ENCODE measurements around the gene MAGED1. TPM values are rescaled to one million over a fixed set of nuclear protein-coding genes. Genes with fewer than 3 reads are reported as not detected.

Gene MAGED1
- polyA plus RNA-seq, 1 donor (not counting 4 experiments of a cell fraction or from before 2014, with no cell fraction given) = 74.8 TPM

DNA sequence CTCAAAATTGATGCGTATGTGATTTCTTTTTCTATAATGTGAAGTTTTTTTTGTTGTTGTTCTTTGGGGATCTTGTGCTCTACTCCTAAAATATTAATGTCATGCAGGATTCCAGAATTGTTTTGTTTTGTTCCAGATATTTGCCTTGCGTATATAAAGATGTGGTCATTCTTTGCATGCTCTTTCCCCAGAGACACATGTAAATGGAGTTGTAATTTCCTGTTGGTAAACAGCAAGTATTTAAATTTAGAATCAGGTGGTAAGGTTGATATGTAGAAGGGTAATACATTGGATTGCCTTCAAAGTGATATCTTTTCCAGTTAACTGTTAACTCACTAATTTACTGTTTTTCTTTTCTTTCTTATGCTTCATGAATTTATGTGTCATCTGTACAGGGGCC, 23.1 kb upstream of the MAGED1 start:
- dilution Hi-C loops (cut with MboI; ENCODE audit: extremely low pct_ligation_motif_present, low sequenced_read_pairs) = no loop called here
- no peak for FAIRE-seq
- TF ChIP-seq CTCF (optimal IDR thresholded peaks at IDR 0.05 in 1 of 3, IDR thresholded peaks at IDR 0.05 in 1 of 3, conservative IDR thresholded peaks at IDR 0.05 in 1 of 3; ENCODE audit: extremely low read depth in 1 of 3, insufficient read depth in 2 of 3, low read length in 3 of 3) = no peak
- no peak for TF ChIP-seq EZH2 (IDR thresholded peaks at IDR 0.05; ENCODE audit: low read length)

DNA sequence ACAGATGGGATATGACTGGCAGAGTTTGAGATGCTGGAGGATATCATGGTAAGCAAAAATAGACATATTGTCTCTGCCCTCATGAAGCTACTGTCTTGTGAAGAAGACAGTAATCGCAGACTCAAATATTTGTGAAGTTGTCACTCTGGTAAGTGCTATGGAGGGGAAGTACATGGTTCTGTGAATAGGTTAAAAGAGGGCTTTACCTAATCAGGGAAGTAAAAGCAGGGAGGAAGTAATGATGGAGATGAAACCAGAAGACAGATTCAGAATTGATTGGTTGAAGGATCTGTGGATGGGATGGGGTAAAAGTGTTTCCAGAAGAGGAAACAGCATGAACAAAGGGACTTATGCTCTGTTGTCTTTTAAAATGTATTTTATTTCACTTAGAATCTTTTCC, 19.3 kb upstream of the MAGED1 start:
- FAIRE-seq (no peak), DNase-seq (ENCODE audit: low read depth, low spot score) (no peak)
- Histone ChIP-seq H3K9me1 (ENCODE audit: control insufficient read depth, extremely low read depth, insufficient read depth, low read length) (no peaks in the 10 kb centered on the region), H3K27me3 (ENCODE audit: control insufficient read depth, extremely low read depth, insufficient read depth, low read length) (no peaks in the 10 kb centered on the region), H2AFZ (ENCODE audit: control insufficient read depth, low read length) (no peak overlapping the region), H3K4me3 (ENCODE audit: control insufficient read depth in 2 of 3, extremely low read depth in 1 of 3, insufficient read depth in 2 of 3, low read depth in 1 of 3, low read length in 3 of 3) (no peak overlapping the region), H4K20me1 (ENCODE audit: control insufficient read depth, extremely low read depth, insufficient read depth, low read length) (no peaks in the 10 kb centered on the region), H3K4me2 (ENCODE audit: control insufficient read depth, extremely low read depth, insufficient read depth, low read depth, low read length) (no peak overlapping the region), H3K27ac (ENCODE audit: control insufficient read depth, insufficient read depth, low read length) (no peak overlapping the region), H3K9me3 (ENCODE audit: control insufficient read depth, low read depth, low read length) (no peaks in the 10 kb centered on the region), H3K9ac (ENCODE audit: control insufficient read depth, extremely low read depth, insufficient read depth, low read length) (no peak overlapping the region), H3K4me1 (ENCODE audit: control insufficient read depth, extremely low read depth, insufficient read depth, low read length) (no peaks in the 10 kb centered on the region), H3K79me2 (ENCODE audit: control insufficient read depth, insufficient read depth, low read length) (no peaks in the 10 kb centered on the region), H3K36me3 (ENCODE audit: control insufficient read depth in 2 of 2, extremely low read depth in 1 of 2, insufficient read depth in 2 of 2, low read length in 2 of 2) (no peaks in the 10 kb centered on the region)
- TF ChIP-seq EZH2 (IDR thresholded peaks at IDR 0.05; ENCODE audit: low read length) (no peak), CTCF (optimal IDR thresholded peaks at IDR 0.05 in 1 of 3, IDR thresholded peaks at IDR 0.05 in 1 of 3, conservative IDR thresholded peaks at IDR 0.05 in 1 of 3; ENCODE audit: extremely low read depth in 1 of 3, insufficient read depth in 2 of 3, low read length in 3 of 3) (no peak)
- dilution Hi-C loops (cut with MboI; ENCODE audit: extremely low pct_ligation_motif_present, low sequenced_read_pairs) = no loop called here

More for the DNA sequence above, 23.1 kb upstream of the MAGED1 start:
- Histone ChIP-seq H2AFZ (ENCODE audit: control insufficient read depth, low read length) (no peak overlapping the region), H3K27ac (ENCODE audit: control insufficient read depth, insufficient read depth, low read length) (no peak overlapping the region), H3K4me3 (ENCODE audit: control insufficient read depth in 2 of 3, extremely low read depth in 1 of 3, insufficient read depth in 2 of 3, low read depth in 1 of 3, low read length in 3 of 3) (no peak overlapping the region), H3K79me2 (ENCODE audit: control insufficient read depth, insufficient read depth, low read length) (peaks cover 2% of the 10 kb centered on the region), H3K4me1 (ENCODE audit: control insufficient read depth, extremely low read depth, insufficient read depth, low read length) (no peaks in the 10 kb centered on the region), H4K20me1 (ENCODE audit: control insufficient read depth, extremely low read depth, insufficient read depth, low read length) (no peaks in the 10 kb centered on the region), H3K9me3 (ENCODE audit: control insufficient read depth, low read depth, low read length) (no peaks in the 10 kb centered on the region), H3K9me1 (ENCODE audit: control insufficient read depth, extremely low read depth, insufficient read depth, low read length) (no peaks in the 10 kb centered on the region), H3K4me2 (ENCODE audit: control insufficient read depth, extremely low read depth, insufficient read depth, low read depth, low read length) (no peak overlapping the region), H3K27me3 (ENCODE audit: control insufficient read depth, extremely low read depth, insufficient read depth, low read length) (no peaks in the 10 kb centered on the region), H3K9ac (ENCODE audit: control insufficient read depth, extremely low read depth, insufficient read depth, low read length) (no peak overlapping the region), H3K36me3 (ENCODE audit: control insufficient read depth in 2 of 2, extremely low read depth in 1 of 2, insufficient read depth in 2 of 2, low read length in 2 of 2) (no peaks in the 10 kb centered on the region)
- no peak for DNase-seq (ENCODE audit: low read depth, low spot score)
